Ovary (tissue), 9 donors: ENCODE data around the gene DCAF15. TPM values are rescaled to one million over a fixed set of nuclear protein-coding genes. Genes with fewer than 3 reads are reported as not detected.

Source experiments
- DNase-seq, 5 donors: peaks; one replicate each; pipeline ENCODE4 v3.0.0-alpha.2; 2019 to 2020
- H3K27ac ChIP-seq, 2 donors: fragments of 200-600 bp; one replicate each; pipeline versions ENCODE4 v1.5.1 to v1.8.0; 2019 to 2022
- H3K27me3 ChIP-seq: fragments of 200-600 bp; one replicate; pipeline ENCODE4 v1.8.0; 2022
- H3K36me3 ChIP-seq: fragments of 200-600 bp; sonication (generic); one replicate; pipeline ENCODE4 v1.5.1; 2019
- H3K4me1 ChIP-seq: one replicate; pipeline ENCODE4 v1.8.1; 2013; ENCODE audit warnings: mild to moderate bottlenecking, moderate library complexity; ENCODE audit not compliant: insufficient read depth
- H3K4me3 ChIP-seq: fragments of 200-600 bp; sonication (generic); one replicate; pipeline ENCODE4 v1.5.1; 2017
- H3K9me3 ChIP-seq, 2 donors: fragments of 200-600 bp in 1 of 2; sonication (generic) in 1 of 2; one replicate each; pipeline versions ENCODE4 v1.5.1 to v1.8.1; 2013 to 2019; ENCODE audit warnings: mild to moderate bottlenecking in 1 of 2, moderate library complexity in 1 of 2
- EP300 ChIP-seq: sonication (generic); formaldehyde crosslinking; IDR thresholded peaks from one replicate; pipeline ENCODE4 v1.6.1; 2017; ENCODE audit warnings: antibody characterized with exemption
- POLR2A ChIP-seq: fragments of 450-650 bp; IDR thresholded peaks from one replicate; pipeline ENCODE4 v1.6.1; 2017; ENCODE audit warnings: antibody characterized with exemption, mild to moderate bottlenecking, moderate library complexity
- WGBS, 3 donors: extraction: QIAGEN DNeasy Blood & Tissue Kit in 1 of 3; methylation state at CpG; one replicate each; pipeline versions ENCODE4 v1.1.5 to v1.1.7; 2013 to 2017; 5-methylcytosine and 5-hydroxymethylcytosine counted together
- intact Hi-C, 4 donors: fragments of 100-400 bp; cut with DNase I; formaldehyde crosslinking; loops; one replicate each; pipeline versions ENCODE4 v1.11.0 to v1.15.1; 2022 to 2023
- polyA plus RNA-seq, 2 donors: library from polyadenylated mRNA; stranded (reverse); fragments of 200-250 nt in 1 of 2; fragments of 350-450 nt in 1 of 2; fragmentation: Illumina TruSeq in 1 of 2; extraction: RNeasy Lipid Tissue Mini Kit (QIAGEN cat#74804) in 1 of 2; gene quantifications; one replicate each; pipeline ENCODE4 v1.2.3, GENCODE V29; 2013 to 2014
- total RNA-seq, 7 donors: library from RNA; depleted of rRNA in 2 of 7; stranded (reverse); fragments of >200 nt in 2 of 7; fragmentation: NEBNext Ultra II Directional in 3 of 7; extraction: Animal tissue kit (Norgen Biotek cat#: 25700) in 3 of 7; gene quantifications; one replicate each; pipeline versions ENCODE4 v1.1.0 to v1.2.4, GENCODE V29; 2016 to 2023
- TF ChIP-seq, protein P1 (sequence below), 3 donors: fragments of 450-650 bp in 2 of 3; fragments of 200-600 bp in 1 of 3; IDR thresholded peaks; one replicate each; pipeline versions ENCODE4 v1.5.1 to v1.8.0; 2016 to 2022; ENCODE audit warnings: antibody characterized with exemption in 3 of 3, mild to moderate bottlenecking in 1 of 3
- donor health status: DM: no; HTN: no; CAD: no; lungs with moderate emphysema.
- donor health status: DM: no; HTN: no; CAD: no.
- donor health status: Bipolar disorder and iron deficiency.
- donor health status: DM: yes; HTN: yes; CAD: no.
- donor health status: DM: no; HTN: no; CAD: no.
- donor health status: DM: yes; HTN: yes; CAD: no.

Gene DCAF15
- total and polyA plus RNA-seq, 9 donors, result 5.0 to 29.1 (median 23.4) TPM

DNA sequence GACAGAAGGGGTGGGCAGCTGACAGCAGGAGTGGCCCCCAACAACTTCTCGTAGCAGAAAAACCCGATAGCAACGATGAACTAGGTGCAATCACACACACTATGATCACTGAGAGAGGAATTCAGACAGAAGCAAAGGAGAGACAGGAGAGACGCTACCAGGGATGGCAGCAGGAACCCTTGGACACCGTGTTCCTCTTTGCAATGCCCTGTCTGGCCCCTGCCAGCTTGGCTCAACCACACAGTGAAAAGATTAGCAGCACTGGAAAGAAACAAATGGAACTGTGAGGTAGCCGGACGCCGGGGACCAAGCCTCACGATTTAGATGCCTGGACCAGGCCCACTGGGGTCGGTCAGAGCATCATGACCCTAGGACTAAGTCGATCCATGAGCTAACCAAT lies 23.6 kb downstream of the DCAF15 start:
- WGBS, 3 donors, result 81 to 88% (median 85%) methylated on average over 11 of the region's 11 CpGs
- no peak for DNase-seq
- Histone ChIP-seq H3K27me3 (no peaks in the 10 kb centered on the region), H3K27ac (no peak overlapping the region), H3K4me3 (no peak overlapping the region), H3K36me3 (no peaks in the 10 kb centered on the region), H3K4me1 (peaks cover 5% of the 10 kb centered on the region), H3K9me3 (no peaks in the 10 kb centered on the region)
- TF ChIP-seq POLR2A (no peak), EP300 (no peak)
- TF ChIP-seq, protein P1, sequence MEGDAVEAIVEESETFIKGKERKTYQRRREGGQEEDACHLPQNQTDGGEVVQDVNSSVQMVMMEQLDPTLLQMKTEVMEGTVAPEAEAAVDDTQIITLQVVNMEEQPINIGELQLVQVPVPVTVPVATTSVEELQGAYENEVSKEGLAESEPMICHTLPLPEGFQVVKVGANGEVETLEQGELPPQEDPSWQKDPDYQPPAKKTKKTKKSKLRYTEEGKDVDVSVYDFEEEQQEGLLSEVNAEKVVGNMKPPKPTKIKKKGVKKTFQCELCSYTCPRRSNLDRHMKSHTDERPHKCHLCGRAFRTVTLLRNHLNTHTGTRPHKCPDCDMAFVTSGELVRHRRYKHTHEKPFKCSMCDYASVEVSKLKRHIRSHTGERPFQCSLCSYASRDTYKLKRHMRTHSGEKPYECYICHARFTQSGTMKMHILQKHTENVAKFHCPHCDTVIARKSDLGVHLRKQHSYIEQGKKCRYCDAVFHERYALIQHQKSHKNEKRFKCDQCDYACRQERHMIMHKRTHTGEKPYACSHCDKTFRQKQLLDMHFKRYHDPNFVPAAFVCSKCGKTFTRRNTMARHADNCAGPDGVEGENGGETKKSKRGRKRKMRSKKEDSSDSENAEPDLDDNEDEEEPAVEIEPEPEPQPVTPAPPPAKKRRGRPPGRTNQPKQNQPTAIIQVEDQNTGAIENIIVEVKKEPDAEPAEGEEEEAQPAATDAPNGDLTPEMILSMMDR (IDR thresholded peaks at IDR 0.05), result no peak
- intact Hi-C loops, result no loop called here

DNA sequence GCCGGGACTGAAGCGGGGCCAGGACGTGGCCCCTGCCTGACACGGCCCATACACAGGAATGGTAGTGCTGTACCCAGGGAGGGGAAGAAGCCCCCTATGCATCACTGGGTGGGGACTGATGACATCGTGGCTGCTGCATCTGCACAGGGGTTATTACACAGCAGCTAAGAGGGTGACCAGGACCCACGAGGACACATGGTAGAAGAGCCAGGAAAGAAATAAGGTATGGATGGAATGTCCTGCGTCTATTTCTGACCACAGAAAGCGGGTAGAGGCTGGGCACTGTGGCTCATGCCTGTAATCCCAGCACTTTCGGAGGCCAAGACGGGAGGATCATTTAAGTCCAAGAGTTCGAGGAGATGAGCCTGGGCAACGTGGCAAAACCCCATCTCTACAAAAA lies 24.1 kb downstream of the DCAF15 start:
- no peaks in the 10 kb centered on the region for H3K9me3 ChIP-seq
- TF ChIP-seq EP300, result no peak
- TF ChIP-seq, protein P1 (IDR thresholded peaks at IDR 0.05), result no peak
- TF ChIP-seq POLR2A, result no peak
- intact Hi-C loops, result no loop called here
- no peak overlapping the region for H3K4me3 ChIP-seq
- no peaks in the 10 kb centered on the region for H3K27me3 ChIP-seq
- H3K36me3 ChIP-seq, result no peaks in the 10 kb centered on the region
- H3K4me1 ChIP-seq, result peaks cover 5% of the 10 kb centered on the region
- DNase-seq, result no peak
- WGBS, 3 donors, result 84 to 90% (median 88%) methylated on average over 12 of the region's 12 CpGs
- H3K27ac ChIP-seq, result no peak overlapping the region

DNA sequence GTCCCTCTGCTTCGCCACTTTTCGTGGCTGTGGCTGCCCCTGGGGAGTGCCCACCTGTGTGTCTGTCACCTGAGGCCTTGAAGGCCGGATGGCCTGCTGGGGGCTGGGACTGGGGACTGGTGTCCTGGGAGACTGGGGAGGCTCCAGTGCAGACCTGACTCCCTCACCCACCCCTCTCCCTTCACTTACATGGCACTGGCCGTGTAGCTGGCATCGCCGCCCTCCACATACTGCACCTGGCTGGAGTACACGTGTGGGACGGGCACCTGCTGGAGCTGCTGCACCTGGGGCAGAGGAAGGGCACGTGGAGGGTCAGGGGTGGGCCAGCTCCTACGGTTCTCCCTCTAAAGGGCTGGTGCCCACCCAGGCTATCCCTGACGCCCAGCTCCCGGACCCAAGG lies 25.5 kb downstream of the DCAF15 start:
- no peaks in the 10 kb centered on the region for H3K27me3 ChIP-seq
- intact Hi-C loops, result no loop called here
- no peaks in the 10 kb centered on the region for H3K36me3 ChIP-seq
- DNase-seq, result peak in 1 of 5 donors; percentile 42
- H3K4me1 ChIP-seq, result peaks cover 5% of the 10 kb centered on the region
- 88 to 95% (median 91%) methylated on average over 12 of the region's 12 CpGs for WGBS, 3 donors
- H3K9me3 ChIP-seq, result no peaks in the 10 kb centered on the region
- TF ChIP-seq, protein P1 (IDR thresholded peaks at IDR 0.05), result no peak
- TF ChIP-seq EP300 (no peak), POLR2A (no peak)
- no peak overlapping the region for H3K4me3 ChIP-seq
- peak overlapping the region; percentile 62 to 75 for H3K27ac ChIP-seq

DNA sequence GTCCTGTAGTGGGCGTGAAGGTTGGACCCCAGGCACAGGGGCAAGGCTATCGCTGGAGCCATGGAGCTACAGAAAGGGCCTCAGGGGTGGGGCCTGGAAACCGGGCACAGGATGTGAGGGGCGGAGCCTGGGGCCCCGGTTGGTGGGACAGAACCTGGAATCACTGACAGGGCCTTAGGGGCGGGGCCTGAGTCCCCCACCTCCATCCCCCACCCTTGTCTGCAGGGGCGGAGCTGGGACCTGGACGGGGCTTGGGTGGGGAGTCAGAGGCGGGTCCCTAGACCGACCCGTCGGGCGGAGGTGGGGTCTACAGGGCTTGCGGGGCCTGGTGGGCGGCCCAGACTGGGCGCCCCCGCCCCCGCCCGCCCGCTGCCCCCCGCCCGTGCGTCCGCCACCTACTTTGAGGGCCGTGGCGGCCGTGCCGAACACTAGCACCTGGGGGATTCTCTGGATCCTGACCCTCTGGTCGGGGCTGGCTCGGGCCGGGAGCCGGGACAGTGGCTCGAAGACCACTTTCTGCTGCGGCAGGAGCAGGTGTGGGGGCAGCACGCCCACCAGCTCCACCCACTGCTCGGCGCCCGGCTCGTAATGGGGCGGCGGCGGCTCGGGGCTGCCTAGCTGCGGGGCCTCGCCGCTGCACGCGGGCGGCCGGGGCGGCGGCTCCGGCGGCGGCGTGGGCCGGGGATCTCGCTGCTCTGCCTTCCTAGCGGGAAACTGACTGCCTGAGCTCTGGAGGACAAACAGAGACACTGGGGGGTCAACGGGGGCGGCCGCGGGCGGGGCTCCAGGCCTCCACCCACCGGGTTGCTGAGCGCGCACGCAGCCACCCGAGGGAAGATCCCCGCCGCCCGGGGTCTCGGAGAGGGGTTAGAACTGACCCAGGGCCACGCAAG lies 26.3 kb downstream of the DCAF15 start:
- no peak for TF ChIP-seq EP300
- no peak for TF ChIP-seq POLR2A
- TF ChIP-seq, protein P1 (IDR thresholded peaks at IDR 0.05), result no peak
- H3K36me3 ChIP-seq, result no peaks in the 10 kb centered on the region
- peak overlapping the region; percentile 55 for H3K4me3 ChIP-seq
- peaks cover 5% of the 10 kb centered on the region for H3K4me1 ChIP-seq
- no peaks in the 10 kb centered on the region for H3K9me3 ChIP-seq
- no peaks in the 10 kb centered on the region for H3K27me3 ChIP-seq
- peak overlapping the region; percentile 62 to 75 for H3K27ac ChIP-seq
- 3 to 5% (median 5%) methylated on average over 45 to 74 of the region's 74 CpGs for WGBS, 3 donors
- peak; percentile 86 to 90 (median 86) for DNase-seq
- intact Hi-C loops, result no loop called here
